HT1080 (cell line): ENCODE data around the gene GREB1. TPM values are rescaled to one million over a fixed set of nuclear protein-coding genes. Genes with fewer than 3 reads are reported as not detected.

ENCODE experiments used
- DNase-seq: peaks from one replicate; pipeline ENCODE4 v3.0.0-alpha.2; 2015; ENCODE audit warnings: low read depth
- total RNA-seq: library from RNA; depleted of rRNA; stranded (reverse); fragments of >200 nt; shearing (Covaris generic); gene quantifications from 2 replicates; pipeline ENCODE4 v1.2.3, GENCODE V29; 2014

GREB1 gene
- total RNA-seq, 1 experiment from 2014 or later, result 1.7 TPM

DNA sequence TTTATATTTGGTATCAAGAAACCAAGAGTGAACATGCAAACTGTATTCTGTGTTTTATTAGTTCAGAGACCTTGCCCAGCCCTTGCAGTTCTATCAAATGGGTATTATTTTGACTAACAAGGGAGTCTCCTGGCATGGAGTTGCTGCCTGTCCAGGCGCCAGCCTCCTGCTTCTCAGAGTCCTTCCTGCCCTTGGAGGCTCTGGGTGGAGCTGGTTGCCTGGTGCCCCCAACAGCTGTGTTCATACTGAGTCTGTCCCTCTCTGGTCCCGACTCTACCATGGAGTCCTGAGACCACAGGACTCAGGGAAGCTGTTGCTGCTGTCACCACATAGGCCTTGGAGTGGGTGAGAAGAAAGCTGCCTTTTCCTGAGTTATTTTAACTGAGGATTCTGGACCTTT is 26.3 kb upstream of the GREB1 start:
- no peak for DNase-seq

DNA sequence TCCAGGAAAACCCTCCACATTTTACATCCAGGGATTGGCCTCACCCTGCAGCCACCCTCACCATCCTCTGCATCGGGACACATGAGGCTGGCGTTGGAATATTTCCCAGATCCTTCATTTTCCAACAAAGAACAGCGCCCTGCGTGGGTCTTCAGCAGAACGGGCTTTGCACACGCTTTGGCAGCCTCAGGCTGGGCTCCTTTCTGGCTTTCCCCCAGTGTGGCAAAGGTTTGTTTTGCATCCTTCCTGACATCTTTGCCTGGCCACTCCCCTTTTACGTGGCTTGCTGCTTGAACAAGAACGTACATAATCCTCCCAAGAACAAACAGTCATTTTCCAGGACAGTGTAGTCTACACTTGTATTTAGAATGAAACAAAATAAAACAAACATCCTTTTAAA is 25.6 kb upstream of the GREB1 start:
- DNase-seq, result no peak

GRCh38 chr2:11509657-11510360 is 24.0 kb upstream of the GREB1 start:
- DNase-seq, result no peak

GRCh38 chr2:11512431-11512830 is 21.4 kb upstream of the GREB1 start:
- no peak for DNase-seq

- no peak for DNase-seq
These were observed 20.5 kb upstream of the GREB1 start for GRCh38 chr2:11513319-11513718.

GRCh38 chr2:11514081-11514730 is 19.6 kb upstream of the GREB1 start:
- no peak for DNase-seq

DNA sequence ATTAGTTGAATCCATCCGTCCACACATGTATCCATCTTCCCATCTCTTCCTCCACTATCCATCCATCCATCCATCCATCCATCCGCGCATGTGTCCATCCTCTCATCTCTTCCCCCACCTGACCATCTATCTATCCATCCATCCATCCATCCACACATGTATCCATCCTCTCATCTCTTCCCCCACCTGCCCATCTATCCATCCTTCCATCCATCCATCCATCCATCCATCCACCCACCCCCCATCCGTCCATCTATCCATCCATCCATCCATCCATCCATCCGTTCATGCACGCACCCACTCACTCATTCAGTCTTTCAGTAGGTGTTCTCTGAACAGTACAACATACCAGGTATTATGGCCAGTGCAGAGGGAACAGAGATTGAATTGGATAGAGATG is 18.9 kb upstream of the GREB1 start:
- DNase-seq, result no peak

DNA sequence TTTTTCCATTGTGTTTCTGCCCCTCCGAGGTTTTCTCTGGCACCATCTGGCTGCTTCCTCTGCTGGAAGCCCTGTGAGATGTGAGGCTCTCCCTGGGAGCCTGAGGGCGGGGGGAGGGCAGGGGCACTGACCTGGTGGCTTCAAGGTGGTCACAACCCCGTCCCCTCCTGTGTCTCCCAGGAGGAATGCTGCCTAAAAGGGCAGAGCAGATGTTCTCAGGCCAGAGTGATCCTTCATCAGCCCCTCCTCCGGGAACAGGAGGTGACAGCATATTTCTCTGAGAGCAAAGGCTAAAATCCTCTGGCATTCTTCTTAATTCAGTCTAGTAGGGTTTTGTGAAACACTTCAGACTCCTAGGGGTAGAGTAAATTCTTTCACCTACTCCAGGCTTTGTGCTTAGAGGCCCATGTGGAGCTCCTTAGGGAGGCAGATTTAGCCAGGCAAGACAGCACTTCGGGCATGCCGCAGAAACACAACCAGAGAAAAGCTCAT is 18.3 kb upstream of the GREB1 start:
- DNase-seq, result no peak

GRCh38 chr2:11516984-11517648 is 16.7 kb upstream of the GREB1 start:
- no peak for DNase-seq

DNA sequence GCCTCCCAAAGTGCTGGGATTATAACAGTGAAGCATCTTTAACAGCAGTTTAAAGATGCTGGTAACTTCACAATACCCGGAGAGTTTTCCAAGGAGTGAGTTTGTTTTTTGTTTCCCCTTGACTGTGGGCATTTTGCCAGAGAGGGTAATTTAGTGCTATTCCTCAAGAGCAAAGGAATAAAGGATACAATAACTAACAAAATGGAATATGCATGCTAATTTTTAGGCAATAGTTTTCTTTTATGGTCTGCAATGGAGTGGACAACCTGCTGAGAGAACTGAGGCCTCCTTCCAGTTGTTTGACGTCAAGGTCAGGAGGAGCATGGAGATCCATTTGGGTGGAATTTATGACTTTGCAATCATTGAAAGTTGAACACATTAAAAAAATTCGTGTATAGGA is 15.9 kb upstream of the GREB1 start:
- DNase-seq, result no peak

DNA sequence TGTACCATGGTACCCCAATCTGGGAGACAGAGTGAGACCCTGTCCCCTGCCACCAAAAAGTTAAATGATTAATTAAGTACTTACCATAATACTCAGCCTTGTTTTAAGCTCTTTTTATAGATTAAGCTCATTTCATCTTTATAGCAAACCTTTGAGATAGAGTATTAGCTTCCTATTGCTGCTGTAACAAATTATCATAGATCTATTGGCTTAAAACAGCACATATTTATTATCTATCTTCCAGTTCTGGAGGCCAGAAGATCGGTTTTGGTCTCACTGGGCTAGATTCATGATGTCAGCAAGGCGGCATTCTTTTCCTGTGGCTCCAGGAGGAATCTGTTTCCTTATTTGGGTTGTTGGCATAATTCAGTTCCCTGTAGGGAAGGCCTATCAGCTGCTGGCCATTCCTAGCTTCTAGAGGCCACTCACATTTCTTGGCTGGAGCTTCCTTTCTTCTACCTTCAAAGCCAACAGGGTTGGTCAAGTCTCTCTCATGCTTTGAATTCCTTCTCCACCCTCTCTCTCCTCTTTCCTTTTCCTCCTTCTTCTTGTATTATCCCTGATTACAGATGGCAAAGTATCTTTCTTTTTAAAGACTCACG is 13.7 kb upstream of the GREB1 start:
- DNase-seq, result no peak

DNA sequence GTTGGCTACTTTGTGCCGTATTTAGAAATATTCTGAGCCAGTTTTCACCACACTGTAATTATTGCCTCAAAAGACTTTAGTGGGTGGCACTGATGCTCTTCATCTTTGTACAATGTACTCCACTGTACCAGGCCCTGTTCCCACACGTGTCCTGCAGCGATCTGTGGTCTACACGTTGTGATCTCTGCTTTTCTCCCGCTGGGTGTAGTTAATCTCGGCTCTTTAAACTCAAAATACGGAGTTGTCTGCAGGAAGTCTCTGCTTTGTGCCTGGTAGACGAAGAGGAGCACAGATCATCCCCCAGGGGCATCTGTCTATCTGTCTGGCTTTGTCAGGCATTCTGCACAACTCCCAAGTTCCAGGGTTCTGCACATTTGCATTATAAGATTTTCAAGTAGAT is 12.1 kb upstream of the GREB1 start:
- no peak for DNase-seq

GRCh38 chr2:11524470-11524869 is 9.4 kb upstream of the GREB1 start:
- DNase-seq, result no peak

DNA sequence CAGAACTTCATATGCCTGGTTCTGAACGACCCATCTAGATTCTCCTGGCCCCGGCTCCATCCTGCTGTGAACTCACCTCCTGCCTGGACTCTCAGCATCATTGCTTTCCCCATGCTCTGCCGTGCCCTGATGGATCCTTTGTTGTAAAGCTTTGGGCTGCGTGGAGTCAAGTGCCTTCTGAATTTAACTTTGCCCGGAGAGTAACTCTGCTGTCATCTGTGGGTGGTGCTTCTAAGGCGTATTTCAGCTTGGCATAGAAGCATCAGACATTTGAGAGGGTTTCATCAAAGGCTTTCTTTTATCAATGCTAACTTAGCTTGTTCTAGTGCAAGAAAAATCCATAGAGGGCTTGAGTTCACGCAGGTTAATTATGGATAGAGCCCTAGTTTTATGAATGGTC is 8.1 kb upstream of the GREB1 start:
- DNase-seq, result no peak

DNA sequence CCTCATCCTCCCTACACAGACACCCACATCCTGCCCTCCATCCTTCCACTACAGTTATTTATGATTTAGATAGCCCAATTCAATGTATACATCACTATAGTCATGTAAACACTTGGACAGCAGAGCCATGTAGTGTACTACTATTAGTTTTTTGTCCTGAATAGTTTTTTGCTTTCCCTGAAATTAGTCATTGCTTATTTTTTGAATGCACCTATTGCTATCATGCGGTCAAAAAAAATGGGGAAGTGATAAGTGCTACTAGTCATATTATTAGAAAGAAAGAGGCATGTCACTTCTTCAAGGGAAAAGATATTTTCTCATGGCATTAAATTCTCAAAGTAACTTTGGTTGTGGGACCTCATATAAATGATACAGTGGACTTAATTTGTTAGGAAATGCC is 6.8 kb upstream of the GREB1 start:
- DNase-seq, result no peak

- DNase-seq, result no peak
These were observed 5.6 kb upstream of the GREB1 start for GRCh38 chr2:11528228-11528627.

DNA sequence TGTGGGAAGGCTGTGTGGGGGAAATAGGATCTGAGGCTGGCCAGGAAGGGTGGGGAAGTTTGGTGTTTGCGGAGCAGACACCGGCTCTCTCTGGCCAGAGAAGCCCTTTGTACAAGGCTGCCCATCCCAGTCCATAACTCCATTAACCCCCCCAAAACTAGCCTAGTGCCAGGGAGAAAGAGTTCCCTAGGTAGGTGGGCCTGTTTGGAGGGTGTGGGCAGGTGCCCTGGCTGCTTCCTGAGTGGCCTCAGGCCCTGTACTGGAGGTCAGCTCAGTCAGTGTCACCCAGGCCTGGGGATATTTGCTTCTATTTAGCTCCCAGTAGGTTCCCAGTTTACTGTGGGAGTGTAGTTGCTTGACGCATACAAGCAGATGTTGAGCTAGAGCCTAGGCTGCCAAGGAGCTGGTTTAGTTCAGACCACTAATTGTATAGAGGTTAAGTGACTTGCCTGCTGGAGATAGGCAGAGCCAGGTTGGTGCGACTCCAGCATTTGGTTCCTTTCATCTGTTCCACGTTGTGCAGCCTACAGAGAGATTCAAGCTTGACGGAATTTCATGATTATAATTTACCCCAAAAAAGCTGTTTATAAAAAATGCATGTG is 2.9 kb upstream of the GREB1 start:
- no peak for DNase-seq

- peak; percentile 17 for DNase-seq
These were observed 1.3 kb upstream of the GREB1 start for GRCh38 chr2:11532416-11533055.

GRCh38 chr2:11534071-11534745 is 363 bp downstream of the GREB1 start:
- no peak for DNase-seq

DNA sequence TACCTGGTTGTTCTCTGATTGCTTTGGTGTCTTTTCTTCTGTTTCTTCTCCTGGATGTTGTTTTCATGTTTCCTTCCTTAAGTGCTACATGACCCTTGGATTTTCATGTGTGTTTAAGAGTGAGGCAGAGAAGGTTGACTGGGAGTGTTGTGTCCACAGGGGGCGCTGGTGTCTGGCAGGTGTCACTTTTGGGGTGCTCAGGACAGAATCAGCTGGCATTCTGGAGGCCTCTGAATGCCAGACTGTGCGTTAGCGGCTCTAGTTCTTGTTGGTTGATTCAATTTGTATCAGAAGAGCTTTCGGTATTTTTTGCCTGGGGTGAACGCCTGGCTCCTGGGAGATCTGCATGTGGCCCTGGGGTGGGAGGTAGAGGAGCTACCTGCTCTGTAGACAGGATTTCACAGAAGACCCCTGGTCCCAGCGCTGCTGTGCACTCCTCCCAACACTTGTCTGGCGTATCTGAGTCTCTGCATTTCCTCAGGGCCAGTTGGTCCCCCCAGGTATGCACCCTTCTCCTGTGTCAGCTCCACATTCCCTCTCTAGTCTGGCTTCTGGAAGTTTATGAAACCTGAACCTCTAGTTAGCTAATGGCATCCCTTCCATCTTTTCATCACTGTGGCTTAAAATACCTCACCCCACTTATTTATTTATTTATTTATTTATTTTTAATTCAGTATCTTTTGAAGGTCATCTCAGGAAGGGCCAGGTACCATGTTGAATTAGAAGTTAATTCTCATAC is 1.1 kb downstream of the GREB1 start:
- no peak for DNase-seq
